ENCODE results near the gene TSPAN9. TPM values are rescaled to one million over a fixed set of nuclear protein-coding genes. Genes with fewer than 3 reads are reported as not detected.
A peak's percentile ranks its signal among the peaks of the same experiment; 100 is the strongest.

The TSPAN9 gene
- total RNA-seq, 2 donors from 2014 or later = 14.0 to 18.5 TPM

GRCh38 chr12:3136641-3137267 is 59.6 kb downstream of the TSPAN9 start:
- Histone ChIP-seq H3K36me3 (replicated peaks in 1 of 2; ENCODE audit: insufficient read depth in 1 of 2, low read depth in 2 of 2) (no peaks in the 10 kb centered on the region), H3K4me3 (no peak overlapping the region), H3K4me1 (no peaks in the 10 kb centered on the region), H3K9me3 (no peaks in the 10 kb centered on the region), H3K27ac (no peak overlapping the region), H3K27me3 (no peaks in the 10 kb centered on the region)
- no peak for DNase-seq
- WGBS, 2 donors = 76 to 87% methylated on average over 4 to 9 of the region's 12 CpGs
- ATAC-seq = no peak
- TF ChIP-seq CTCF (IDR thresholded peaks at IDR 0.05) = no peak
- no peak for TF ChIP-seq POLR2A (IDR thresholded peaks at IDR 0.05)
- intact Hi-C loops (cut with DNase I) = loop anchor here (5.0 kb wide), 1 partner anchor 136 kb away; no protein-coding TSS in a partner anchor

- TF ChIP-seq CTCF (IDR thresholded peaks at IDR 0.05) (no peak), POLR2A (IDR thresholded peaks at IDR 0.05) (no peak)
- WGBS, 2 donors = 63 to 77% methylated on average over 8 of the region's 8 CpGs
- Histone ChIP-seq H3K27ac (no peak overlapping the region), H3K9me3 (no peaks in the 10 kb centered on the region), H3K4me3 (no peak overlapping the region), H3K36me3 (replicated peaks in 1 of 2; ENCODE audit: insufficient read depth in 1 of 2, low read depth in 2 of 2) (no peaks in the 10 kb centered on the region), H3K27me3 (no peaks in the 10 kb centered on the region), H3K4me1 (no peaks in the 10 kb centered on the region)
- no peak for ATAC-seq
- intact Hi-C loops (cut with DNase I) = loop anchor here (5.0 kb wide), 1 partner anchor 135 kb away; no protein-coding TSS in a partner anchor
- peak in 2 of 4 donors; percentile 22 to 36 for DNase-seq
These were observed 60.1 kb downstream of the TSPAN9 start for GRCh38 chr12:3137268-3137781.

GRCh38 chr12:3137814-3138445 is 60.8 kb downstream of the TSPAN9 start:
- no peaks in the 10 kb centered on the region for H3K4me1 ChIP-seq
- intact Hi-C loops (cut with DNase I) = loop anchor here (5.0 kb wide), 1 partner anchor 134 kb away; no protein-coding TSS in a partner anchor
- H3K27ac ChIP-seq = no peak overlapping the region
- no peaks in the 10 kb centered on the region for H3K36me3 ChIP-seq (replicated peaks in 1 of 2; ENCODE audit: insufficient read depth in 1 of 2, low read depth in 2 of 2)
- H3K9me3 ChIP-seq = no peaks in the 10 kb centered on the region
- no peak for TF ChIP-seq CTCF (IDR thresholded peaks at IDR 0.05)
- TF ChIP-seq POLR2A (IDR thresholded peaks at IDR 0.05) = no peak
- ATAC-seq (no peak), DNase-seq (no peak)
- no peak overlapping the region for H3K4me3 ChIP-seq
- H3K27me3 ChIP-seq = no peaks in the 10 kb centered on the region
- WGBS, 2 donors = 71 to 82% methylated on average over 7 to 17 of the region's 17 CpGs

- ATAC-seq (no peak), DNase-seq (no peak)
- Histone ChIP-seq H3K27me3 (no peaks in the 10 kb centered on the region), H3K27ac (no peak overlapping the region), H3K4me1 (no peaks in the 10 kb centered on the region), H3K9me3 (no peaks in the 10 kb centered on the region), H3K4me3 (no peak overlapping the region), H3K36me3 (replicated peaks in 1 of 2; ENCODE audit: insufficient read depth in 1 of 2, low read depth in 2 of 2) (no peaks in the 10 kb centered on the region)
- intact Hi-C loops (cut with DNase I) = loop anchor here (5.0 kb wide), 1 partner anchor 133 kb away; no protein-coding TSS in a partner anchor
- WGBS, 2 donors = 79 to 87% methylated on average over 11 of the region's 11 CpGs
- TF ChIP-seq CTCF (IDR thresholded peaks at IDR 0.05) (no peak), POLR2A (IDR thresholded peaks at IDR 0.05) (no peak)
These were observed 61.8 kb downstream of the TSPAN9 start for GRCh38 chr12:3138941-3139511.

All from body of pancreas (tissue), 4 donors.